ENCODE data around the gene VAC14.

DNA sequence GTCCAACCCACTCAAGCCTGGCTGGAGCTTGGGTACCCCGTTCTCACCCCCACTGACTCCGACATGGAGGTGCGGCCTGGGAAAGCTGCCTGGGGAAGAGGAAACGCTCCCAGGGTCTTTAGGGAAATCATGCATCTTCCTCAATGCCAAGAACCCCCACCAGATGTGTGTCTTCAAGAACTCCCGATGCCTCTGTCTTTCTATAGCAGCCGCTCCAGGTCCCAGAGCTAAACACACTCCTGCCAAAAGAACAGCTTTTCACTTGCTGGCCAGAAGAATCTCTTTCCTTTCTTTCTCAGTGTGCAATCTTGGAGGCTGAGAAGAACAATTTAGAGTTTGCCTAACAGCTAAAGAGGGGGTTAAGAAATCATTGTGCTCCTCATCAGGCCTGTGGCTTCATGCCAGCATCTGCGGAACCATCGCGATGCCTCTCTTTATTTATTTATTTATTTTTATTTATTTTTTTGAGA lies 74.0 kb downstream of the VAC14 start:
- TF ChIP-seq CTCF (IDR thresholded peaks at IDR 0.05) (no peak), POLR2A (IDR thresholded peaks at IDR 0.05) (no peak)
